Hematopoietic multipotent progenitor cell treated with erythropoietin and hydrocortisone succinate and interleukin-3 and kit ligand, for 15 days (in vitro differentiated cells): Measurements from ENCODE around the gene SLCO6A1.
"Not testable (repeated sequence)": the region's sequence is repeated elsewhere in the genome, so short reads cannot be mapped to it uniquely, and the experiment has no call there.

Experiments
- DNase-seq: peaks from one replicate; pipeline ENCODE4 v3.0.0-alpha.2; 2015; ENCODE audit warnings: low spot score

The SLCO6A1 gene, protein sequence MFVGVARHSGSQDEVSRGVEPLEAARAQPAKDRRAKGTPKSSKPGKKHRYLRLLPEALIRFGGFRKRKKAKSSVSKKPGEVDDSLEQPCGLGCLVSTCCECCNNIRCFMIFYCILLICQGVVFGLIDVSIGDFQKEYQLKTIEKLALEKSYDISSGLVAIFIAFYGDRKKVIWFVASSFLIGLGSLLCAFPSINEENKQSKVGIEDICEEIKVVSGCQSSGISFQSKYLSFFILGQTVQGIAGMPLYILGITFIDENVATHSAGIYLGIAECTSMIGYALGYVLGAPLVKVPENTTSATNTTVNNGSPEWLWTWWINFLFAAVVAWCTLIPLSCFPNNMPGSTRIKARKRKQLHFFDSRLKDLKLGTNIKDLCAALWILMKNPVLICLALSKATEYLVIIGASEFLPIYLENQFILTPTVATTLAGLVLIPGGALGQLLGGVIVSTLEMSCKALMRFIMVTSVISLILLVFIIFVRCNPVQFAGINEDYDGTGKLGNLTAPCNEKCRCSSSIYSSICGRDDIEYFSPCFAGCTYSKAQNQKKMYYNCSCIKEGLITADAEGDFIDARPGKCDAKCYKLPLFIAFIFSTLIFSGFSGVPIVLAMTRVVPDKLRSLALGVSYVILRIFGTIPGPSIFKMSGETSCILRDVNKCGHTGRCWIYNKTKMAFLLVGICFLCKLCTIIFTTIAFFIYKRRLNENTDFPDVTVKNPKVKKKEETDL

GRCh38 chr5:102498271-102499034 is at the start of gene SLCO6A1:
Gene SLCO6A1, minus strand, starts transcription at chr5:102499001. Its CDS starts 157 bp downstream, at chr5:102498844.
- DNase-seq = no peak

GRCh38 chr5:102547141-102548035 is 48.6 kb upstream of the SLCO6A1 start:
- DNase-seq = no peak

DNA sequence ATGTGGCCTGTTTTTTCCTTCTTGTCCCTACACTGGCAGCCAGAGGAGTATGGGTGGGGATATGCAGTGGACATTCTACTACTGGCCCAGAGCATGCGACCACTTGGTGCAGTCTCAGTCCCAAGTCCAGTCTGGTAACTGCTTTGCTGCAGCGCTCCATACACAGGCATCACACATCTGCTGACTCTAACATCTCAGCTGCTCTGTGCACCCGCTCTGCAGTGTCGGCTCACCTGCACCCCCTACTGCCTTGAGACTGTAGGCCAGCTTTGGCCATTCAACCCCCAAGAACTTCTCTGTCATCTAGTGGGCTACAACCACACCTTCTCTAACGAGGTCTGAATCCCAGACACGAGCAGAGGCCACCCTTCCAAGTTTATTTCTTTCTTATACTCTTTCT is 46.4 kb upstream of the SLCO6A1 start:
- no peak for DNase-seq

DNA sequence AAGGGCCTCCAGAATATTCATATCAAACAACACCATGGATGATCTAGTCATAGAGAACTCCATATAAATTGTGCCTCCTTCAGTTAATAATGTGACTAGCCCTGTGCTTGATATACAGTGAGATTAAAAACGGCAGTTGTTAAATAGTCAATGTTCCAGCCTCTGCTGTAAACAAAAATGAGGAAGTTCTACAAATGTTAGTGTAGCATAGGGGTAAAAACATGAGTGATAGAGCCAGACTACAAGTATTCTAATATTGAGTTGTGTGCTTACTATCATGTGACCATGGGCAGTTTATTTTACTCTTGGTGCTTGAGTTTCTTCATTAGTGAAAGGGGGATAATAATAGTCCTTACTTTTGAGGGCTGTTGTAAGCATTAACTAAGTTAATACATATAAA is 43.3 kb upstream of the SLCO6A1 start:
- no peak for DNase-seq

- no peak for DNase-seq
These were observed 41.4 kb upstream of the SLCO6A1 start for GRCh38 chr5:102539996-102540728.

- no peak for DNase-seq
These were observed 40.8 kb upstream of the SLCO6A1 start for GRCh38 chr5:102539562-102539961.

DNA sequence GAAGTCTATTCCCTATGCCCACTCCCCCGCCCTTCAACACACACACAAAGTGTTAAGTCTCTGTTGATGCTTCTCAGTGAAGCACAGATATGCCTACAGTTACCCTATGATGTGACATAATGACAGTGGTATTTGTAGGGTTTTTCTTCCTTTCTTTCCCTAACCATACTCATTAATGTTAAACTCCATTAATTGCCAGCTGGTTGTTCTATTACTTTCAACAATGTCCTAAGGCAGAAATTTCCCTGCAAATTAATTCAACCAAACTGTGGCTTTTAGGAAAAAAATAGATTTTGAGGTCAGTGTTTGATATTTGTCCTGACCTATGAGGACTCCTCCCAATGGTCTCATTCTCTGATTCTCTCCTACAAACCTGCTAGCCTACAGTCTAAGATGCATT is 38.2 kb upstream of the SLCO6A1 start:
- DNase-seq = no peak

GRCh38 chr5:102536323-102536928 is 37.6 kb upstream of the SLCO6A1 start:
- DNase-seq = no peak

- no peak for DNase-seq
These were observed 33.3 kb upstream of the SLCO6A1 start for GRCh38 chr5:102532123-102532522.

DNA sequence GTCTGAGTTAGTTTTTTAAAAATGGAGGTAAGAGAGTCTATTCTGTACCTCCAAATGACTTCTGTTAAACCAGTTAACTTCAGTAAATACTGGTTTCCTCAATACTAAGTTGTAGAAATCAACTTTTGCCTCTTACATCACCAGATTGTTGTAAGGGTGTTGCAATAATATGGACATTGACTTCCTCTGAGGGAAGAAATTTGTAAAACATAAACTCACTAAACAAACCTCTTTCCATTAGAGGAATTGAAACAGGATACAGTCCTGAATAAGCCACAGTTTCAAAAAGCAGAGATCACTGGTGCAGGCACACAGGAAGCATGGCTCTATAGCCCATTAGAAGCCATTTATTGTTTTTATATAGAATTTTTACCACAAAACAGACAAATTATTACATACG is 32.7 kb upstream of the SLCO6A1 start:
- no peak for DNase-seq

DNA sequence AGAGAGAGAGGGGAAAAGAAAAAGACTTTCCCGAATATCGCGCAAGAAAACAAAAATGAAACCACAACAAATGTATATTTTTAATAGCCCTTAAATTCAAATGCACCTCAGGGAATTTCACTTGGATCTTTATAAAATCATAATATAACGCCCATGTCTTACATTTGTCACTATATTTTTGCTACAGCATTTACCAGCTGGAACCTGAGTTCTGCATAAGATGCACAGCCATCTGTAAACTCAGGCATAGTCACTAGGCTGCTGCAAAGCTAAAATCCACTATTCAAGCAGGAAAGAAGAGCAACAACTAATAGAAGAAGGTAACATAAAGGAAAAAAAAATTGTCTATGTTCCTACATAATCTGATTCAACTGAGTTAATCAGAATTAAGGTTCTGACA is 30.6 kb upstream of the SLCO6A1 start:
- DNase-seq = no peak

- DNase-seq = no peak
These were observed 30.2 kb upstream of the SLCO6A1 start for GRCh38 chr5:102529031-102529430.

- no peak for DNase-seq
These were observed 29.8 kb upstream of the SLCO6A1 start for GRCh38 chr5:102528600-102528999.

GRCh38 chr5:102527547-102527946 is 28.7 kb upstream of the SLCO6A1 start:
- DNase-seq = no peak

DNA sequence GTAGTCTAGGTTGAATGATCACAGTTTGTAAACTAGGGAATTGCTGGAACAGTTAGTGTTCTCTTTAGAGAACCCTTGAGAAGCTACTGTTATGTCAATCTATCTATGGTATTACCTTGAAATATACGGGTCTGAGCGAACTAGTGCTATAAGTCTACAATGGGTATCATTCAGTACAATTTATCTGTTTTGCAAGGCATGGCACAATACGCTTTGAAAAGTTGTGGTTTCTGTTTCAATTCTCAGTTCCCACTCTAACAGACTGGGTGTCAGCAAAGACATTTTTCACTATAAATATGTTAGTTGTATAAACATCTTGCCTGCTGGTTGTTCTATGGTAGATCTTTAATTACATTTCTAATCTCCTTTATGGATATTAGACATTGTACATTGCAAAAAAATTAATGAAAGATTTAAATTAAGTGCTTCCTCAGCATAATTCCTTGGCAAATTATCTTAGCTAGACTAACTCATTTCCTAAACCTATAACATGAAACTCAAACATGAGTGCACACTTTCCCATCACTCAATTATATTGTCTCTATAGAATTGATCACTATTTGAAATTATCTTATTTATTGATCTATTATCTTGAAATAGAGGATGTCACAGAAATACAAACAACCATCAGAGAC is 24.9 kb upstream of the SLCO6A1 start:
- DNase-seq = no peak

DNA sequence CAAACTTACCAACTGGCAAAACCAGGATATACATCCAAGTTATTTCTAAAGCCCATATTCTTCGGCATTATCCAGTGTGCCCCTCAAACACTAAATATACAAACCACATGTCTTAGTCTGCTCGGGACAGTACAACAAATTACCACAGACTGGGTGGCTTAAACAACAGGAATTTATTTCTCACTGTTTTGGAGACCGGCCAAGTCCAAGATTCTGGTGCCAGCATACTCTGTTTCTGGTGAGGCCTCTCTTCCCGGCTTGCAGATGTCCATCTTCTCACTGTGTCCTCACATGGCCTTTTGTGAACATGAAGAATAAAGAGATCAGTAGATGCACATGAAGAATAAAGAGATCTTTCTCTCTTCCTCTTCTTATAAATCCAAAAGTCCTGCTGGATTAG is 12.9 kb upstream of the SLCO6A1 start:
- no peak for DNase-seq

- not testable (repeated sequence) for DNase-seq
These were observed 7.4 kb downstream of the SLCO6A1 start for GRCh38 chr5:102491261-102491914.

DNA sequence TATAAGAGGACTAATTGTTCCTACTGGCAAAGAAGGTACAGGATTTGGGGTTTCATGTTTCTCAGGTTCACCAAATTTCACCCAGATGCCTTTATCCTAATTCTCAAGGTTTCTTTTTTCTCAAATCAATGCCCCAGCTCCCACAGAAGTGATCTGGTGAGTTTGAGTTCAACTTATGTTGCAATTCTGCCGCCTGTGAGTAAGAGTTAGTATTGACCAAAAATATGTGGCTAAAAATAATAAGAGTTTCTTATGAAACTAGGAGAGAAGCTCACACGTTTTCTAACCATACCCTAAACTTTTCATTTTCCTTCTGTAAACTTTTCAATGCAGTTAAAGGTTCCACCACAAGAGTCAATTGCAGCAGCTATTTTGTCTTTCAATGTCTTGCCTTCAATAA is 15.1 kb downstream of the SLCO6A1 start:
- no peak for DNase-seq

DNA sequence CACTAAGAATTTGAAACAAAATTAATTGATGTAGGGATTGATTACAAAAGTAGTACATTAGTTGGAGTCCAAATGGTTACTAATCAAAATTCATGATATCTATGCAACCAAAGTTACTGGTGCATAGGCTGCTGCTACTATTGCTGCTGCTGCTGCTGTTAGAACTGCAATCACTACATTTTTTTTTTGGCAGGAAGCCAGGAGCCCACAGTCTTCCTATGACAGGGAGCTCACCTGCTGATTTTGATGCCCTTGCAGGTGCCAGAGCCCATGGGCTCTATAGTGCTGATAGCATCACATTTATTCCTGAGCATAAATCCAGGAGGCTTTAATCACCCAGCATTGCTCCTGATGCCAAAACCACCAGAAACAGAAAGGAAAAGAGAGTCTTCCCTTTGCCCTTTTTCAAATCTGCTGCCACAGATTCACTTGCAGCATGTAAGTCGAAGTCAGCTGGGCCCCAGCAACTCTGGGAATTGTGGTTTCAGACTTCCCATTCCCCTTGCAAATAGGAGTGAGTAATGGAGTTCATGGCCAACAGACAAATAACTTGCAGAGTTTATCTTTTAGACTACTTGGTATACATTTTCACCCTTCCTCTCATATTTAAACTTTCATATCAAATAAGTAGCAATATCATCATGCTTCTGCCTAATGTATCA is 17.6 kb downstream of the SLCO6A1 start:
- no peak for DNase-seq
